GM13976 (cell line): ENCODE results near the gene SPRR1A.

Experiments
- DNase-seq: peaks from one replicate; pipeline ENCODE4 v3.0.0; 2012; ENCODE audit warnings: low spot score
- CTCF ChIP-seq: IDR thresholded peaks from 2 replicates; pipeline ENCODE4 v1.5.1; 2012; ENCODE audit warnings: borderline replicate concordance, mild to moderate bottlenecking; ENCODE audit not compliant: insufficient read depth; ENCODE audit errors: extremely low read depth, missing control alignments, control extremely low read depth
- in situ Hi-C: fragments of 300-500 bp; cut with MboI; formaldehyde crosslinking; loops from one replicate; pipeline ENCODE4 v1.12.0; 2022; ENCODE audit warnings: low sequenced_read_pairs, mixed read lengths, inconsistent platforms; ENCODE audit not compliant: unreplicated experiment

The SPRR1A gene

GRCh38 chr1:152960452-152961044, 23.3 kb upstream of the SPRR1A start:
- peak; percentile 29 for DNase-seq
- no peak for TF ChIP-seq CTCF
- in situ Hi-C loops: loop anchor here (25.0 kb wide), 1 partner anchor 227 kb away; no protein-coding TSS in a partner anchor

- no peak for DNase-seq
- in situ Hi-C loops: loop anchor here (25.0 kb wide), 1 partner anchor 226 kb away; no protein-coding TSS in a partner anchor
- TF ChIP-seq CTCF: no peak
Measured at GRCh38 chr1:152961226-152961891, 22.5 kb upstream of the SPRR1A start.

- in situ Hi-C loops: loop anchor here (25.0 kb wide), 1 partner anchor 224 kb away; no protein-coding TSS in a partner anchor
- TF ChIP-seq CTCF: no peak
- DNase-seq: no peak
Measured at GRCh38 chr1:152962876-152963415, 20.9 kb upstream of the SPRR1A start.

GRCh38 chr1:152964536-152964935, 19.3 kb upstream of the SPRR1A start:
- no peak for DNase-seq
- in situ Hi-C loops: loop anchor here (25.0 kb wide), 1 partner anchor 223 kb away; no protein-coding TSS in a partner anchor
- TF ChIP-seq CTCF: no peak

- TF ChIP-seq CTCF: no peak
- DNase-seq: no peak
- in situ Hi-C loops: loop anchor here (25.0 kb wide), 1 partner anchor 221 kb away; no protein-coding TSS in a partner anchor
Measured at GRCh38 chr1:152965853-152966252, 18.0 kb upstream of the SPRR1A start.

- no peak for DNase-seq
- no peak for TF ChIP-seq CTCF
- in situ Hi-C loops: loop anchor here (25.0 kb wide), 1 partner anchor 220 kb away; no protein-coding TSS in a partner anchor
Measured at GRCh38 chr1:152967201-152967600, 16.7 kb upstream of the SPRR1A start.
